ENCODE measurements around the gene IL1RL1.

The IL1RL1 gene

GRCh38 chr2:102337012-102337411 lies 25.6 kb downstream of the IL1RL1 start:
- DNase-seq = no peak

GRCh38 chr2:102337481-102338386 lies 26.4 kb downstream of the IL1RL1 start:
- no peak for DNase-seq

- DNase-seq = no peak
Measured at GRCh38 chr2:102340778-102341177, 29.4 kb downstream of the IL1RL1 start.

GRCh38 chr2:102342888-102343287 lies 31.5 kb downstream of the IL1RL1 start:
- no peak for DNase-seq

DNA sequence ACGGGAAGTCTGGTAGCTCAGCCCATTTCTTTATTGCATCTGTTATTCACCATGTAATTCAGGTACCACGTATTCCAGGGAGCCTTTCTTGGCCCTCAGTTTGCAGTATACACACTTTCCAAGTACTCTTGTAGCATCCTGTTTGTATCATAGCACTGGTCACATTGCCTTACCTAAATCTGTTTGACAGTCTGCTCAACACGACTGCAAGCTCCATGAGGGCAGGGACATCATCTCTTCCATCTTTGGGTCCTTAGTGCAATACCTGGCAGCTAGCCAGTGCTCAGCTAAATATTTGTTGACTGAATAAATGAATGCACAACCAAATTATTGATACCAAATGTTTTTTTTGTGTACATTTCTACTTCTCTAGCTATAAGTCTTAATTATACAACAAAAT lies 33.0 kb downstream of the IL1RL1 start:
- DNase-seq = no peak

DNA sequence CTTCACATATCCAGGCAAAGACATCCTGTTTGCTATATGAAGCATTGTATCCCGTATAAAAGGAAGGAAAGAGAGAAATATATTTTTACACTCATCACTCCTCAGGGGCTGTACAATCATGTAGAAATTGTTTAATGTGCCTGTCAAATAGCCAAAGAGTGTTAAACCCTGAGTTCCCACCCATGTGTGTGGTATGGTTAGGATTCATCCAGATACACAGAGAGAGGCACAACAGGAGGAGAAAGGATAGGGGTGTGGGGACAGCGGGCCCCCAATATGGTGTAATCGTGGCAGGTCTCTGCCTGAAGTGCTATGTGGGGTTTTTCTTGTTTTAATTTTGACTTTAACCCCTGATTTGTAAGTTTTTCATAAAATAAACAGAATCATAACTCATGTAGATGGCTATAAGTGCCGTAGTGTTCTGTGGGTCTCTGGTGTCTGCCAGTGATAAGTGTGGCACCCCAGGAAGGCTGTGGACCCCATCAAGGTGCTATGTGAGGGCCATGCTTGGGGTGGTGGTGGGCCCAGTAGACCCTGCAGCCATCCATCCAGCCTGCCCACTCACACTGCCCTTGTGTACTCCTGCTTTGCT lies 34.1 kb downstream of the IL1RL1 start:
- DNase-seq = no peak

DNA sequence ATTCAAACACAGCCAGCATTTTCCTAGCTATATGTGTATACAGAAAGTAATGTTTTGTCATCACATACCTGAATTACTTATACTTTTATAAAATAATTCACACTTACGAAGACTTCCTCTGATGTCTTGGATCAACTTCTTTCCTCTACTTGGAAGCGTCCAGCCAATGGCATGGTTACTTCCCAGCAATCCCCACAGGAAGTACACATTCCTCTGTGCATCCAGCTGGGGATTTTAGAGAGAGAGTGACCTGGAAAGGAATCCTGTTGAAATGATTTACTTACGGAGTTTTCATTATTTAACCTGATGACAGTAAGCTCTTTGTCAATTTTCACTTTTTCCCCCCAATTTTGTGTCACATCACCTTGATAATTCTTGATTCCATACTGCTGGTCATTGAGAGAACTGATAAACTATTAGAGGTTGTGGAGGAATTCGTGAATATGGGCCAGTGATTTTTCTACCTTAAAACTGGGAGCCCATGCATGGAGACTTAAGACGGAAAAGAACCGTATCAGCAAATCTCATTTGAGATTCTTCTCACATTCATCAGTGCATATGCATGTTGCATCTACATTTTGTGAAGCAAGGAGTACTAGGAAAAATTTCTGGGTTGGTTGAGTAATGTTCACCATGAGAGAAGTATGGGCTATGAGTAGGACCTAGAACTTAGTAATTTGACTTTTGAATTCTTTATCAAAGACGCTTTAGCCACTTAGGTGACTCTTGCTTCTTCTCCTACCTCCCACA lies 35.2 kb downstream of the IL1RL1 start:
- DNase-seq = no peak

- no peak for DNase-seq
Measured at GRCh38 chr2:102350137-102350793, 38.9 kb downstream of the IL1RL1 start.

- peak; percentile 52 for DNase-seq
Measured at GRCh38 chr2:102355526-102356380, 44.4 kb downstream of the IL1RL1 start, which contains the start of gene IL18R1. IL18R1 (plus strand) TSS chr2:102355796; CDS start chr2:102362661, 6,865 bp downstream.

DNA sequence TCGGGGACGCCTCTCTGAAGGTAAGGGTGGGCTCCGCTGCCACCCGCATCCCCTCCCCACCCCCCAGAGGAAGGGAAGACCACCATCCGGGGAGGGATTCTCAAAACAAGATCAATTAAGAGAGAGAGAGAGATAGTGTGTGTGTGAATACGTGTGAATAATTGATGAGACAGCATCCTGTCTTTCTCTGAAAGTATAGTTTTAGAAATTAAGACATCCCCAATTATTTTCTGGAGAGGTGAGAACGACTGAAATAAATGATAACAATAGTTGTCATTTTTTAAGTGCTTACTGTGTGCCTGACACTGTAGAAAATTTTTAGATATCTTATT lies 45.0 kb downstream of the IL1RL1 start:
- DNase-seq = no peak

DNA sequence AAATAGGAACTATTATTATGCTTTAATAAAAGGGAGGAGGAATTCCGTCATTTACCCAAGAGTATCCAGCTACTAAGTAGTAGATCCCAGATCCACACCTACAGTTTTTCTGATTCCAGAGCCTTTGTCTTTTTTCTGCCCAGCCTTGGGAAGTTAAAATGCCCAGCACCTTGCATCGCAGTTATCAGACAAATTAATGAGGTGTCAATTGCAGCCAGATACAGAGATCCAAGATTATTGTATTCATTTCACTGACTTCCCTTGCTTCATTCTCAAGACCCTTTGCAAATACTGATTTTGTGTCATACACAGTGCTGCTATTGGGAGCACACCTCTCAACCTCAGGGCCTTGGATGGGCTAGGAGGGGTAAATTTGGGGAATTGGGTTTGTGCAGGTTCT lies 45.4 kb downstream of the IL1RL1 start:
- no peak for DNase-seq

GRCh38 chr2:102357937-102358336 lies 46.6 kb downstream of the IL1RL1 start:
- DNase-seq = no peak

DNA sequence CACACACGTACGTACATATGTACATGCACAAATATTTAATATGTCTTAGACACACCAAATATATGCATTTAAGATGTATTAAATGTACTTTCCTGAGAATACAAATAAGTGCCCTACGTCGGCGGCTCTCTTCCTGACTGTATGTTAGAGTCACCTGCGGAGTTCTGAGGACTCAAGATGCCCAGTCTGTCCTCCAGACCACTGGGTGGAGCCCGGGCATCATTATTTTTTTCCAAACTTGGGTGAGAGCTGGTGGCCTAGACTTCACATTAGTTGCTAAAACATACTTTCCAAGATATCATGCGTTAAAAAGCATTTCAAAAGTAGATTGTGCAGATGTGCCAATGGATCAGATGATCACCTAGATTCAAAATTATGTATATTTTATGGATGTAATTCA lies 47.1 kb downstream of the IL1RL1 start:
- no peak for DNase-seq

- no peak for DNase-seq
Measured at GRCh38 chr2:102359527-102359926, 48.2 kb downstream of the IL1RL1 start.

GRCh38 chr2:102361632-102362241 lies 50.4 kb downstream of the IL1RL1 start:
- no peak for DNase-seq

DNA sequence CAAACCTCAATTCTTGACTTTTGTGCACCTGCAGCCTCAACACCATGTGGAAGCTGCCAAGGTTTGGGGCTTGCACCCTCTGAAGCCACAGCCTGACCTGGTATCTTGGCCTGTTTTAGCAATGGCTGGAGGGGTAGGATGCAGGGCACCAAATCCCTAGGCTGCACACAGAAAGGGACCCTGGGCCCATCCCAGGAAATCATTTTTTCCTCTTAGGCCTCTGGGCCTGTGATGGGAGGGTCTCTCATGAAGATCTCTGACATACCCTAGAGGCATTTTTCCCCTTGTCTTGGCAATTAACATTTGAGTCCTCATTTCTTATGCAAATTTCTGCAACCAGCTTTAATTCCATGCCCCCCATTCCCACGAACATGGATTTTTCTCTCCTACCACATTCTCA lies 54.4 kb downstream of the IL1RL1 start:
- no peak for DNase-seq

DNA sequence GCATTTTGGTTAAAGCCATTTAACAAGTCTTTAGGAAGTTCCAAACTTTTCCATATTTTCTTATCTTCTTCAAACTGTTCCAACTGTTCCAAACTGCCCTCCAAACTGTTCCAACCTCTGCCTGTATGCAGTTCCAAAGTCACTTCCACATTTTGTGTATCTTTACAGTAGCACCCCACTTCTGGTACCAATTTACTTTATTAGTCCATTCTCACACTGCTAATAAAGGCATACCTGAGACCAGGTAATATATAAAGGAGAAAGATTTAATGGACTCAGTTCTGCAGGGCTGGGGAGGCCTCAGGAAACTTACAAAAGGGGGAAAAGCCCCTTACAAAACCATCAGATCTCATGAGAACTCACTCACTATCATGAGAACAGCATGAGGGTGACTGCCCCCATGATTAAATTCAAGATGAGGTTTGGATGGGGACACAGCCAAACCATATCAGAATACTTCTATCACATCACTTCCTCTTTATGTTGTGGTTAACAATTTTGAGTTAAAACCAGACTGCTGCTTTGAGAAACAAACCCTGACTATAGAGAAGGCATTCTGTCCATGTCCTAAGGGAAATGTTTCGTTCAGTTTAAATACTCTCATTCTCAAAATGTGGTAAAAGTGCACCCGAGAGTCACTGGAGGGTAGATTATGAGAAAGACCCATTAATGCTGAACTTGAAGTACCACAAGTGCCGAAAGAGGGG lies 55.2 kb downstream of the IL1RL1 start:
- DNase-seq = no peak

GRCh38 chr2:102367331-102367971 lies 56.1 kb downstream of the IL1RL1 start:
- peak; percentile 10 for DNase-seq

- DNase-seq = peak; percentile 9
Measured at GRCh38 chr2:102368461-102369109, 57.2 kb downstream of the IL1RL1 start.

DNA sequence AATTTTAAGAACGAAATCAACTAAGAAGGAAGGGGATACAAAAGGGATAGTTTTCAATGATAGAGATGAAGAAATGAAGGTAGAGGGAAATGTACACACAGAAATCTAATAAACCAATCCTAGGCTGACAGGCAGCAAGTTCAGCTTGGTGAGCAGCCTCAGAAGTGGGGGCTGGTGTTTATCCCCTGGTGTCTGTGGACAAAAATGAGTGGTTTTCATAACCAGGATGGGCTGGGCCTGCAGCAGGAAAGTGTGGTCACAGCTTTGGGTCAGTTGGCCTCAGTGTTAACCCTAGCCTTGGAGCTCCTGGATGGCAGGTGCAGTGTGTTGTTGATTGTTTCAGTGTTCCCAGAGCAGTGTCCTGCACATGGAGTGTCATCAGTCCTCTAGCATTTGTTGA lies 58.5 kb downstream of the IL1RL1 start:
- no peak for DNase-seq

Data from activated CD4-positive, alpha-beta T cell treated with anti-CD3 and anti-CD28 coated beads, Interleukin-2, amount 50 U/mL, for 1 hour (primary cell).